Measurements from ENCODE around the gene LIN7C. TPM values are rescaled to one million over a fixed set of nuclear protein-coding genes. Genes with fewer than 3 reads are reported as not detected.

The LIN7C gene
- total and polyA plus RNA-seq, 9 of the 15 experiments (the other 6 are each of a cell fraction or from before 2014, with no cell fraction given), result 10.8 to 52.7 (median 21.5) TPM

DNA sequence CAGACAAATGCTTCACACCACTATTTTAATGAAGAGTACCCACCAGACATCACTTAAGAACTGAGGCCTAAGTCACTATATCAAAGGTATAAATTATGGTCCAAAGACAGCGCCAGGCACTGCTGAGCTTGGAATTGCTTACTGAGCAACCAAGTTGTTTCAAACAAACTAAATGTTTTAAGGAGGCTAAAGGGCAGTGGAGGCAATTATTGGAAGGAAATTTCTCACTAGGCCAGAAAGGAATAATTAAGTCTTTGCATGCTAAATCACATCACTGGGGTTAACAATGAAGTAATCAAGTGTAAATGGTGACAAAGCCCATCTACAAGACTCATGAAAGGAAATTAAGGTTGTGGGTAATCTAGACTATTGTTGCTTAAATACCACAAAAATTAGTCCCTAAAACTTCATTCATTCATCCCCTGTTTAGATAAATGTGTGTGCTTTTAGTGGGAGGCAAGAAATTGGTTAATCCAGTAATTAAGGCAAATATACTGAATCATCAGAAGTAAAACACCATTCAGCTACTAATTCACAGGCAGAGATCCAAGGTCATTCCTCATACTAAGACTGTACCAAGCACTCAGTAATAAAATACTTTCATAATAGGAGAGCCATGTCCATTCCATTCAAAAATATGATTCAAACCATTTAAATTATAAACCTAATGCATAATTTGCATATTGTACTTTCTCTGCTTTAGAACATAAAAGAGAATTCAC is 55.2 kb downstream of the LIN7C start:
- POLR2A ChIA-PET, result no interaction called here
- peaks cover 3% of the 10 kb centered on the region in 2 experiments; a peak in 2 of 5 replicates for H3K4me1 ChIP-seq (replicated peaks in 1 of 2; ENCODE audit: control insufficient read depth in 2 of 2, insufficient read depth in 2 of 2, low read length in 2 of 2)
- DNase-seq (ENCODE audit: extremely low read depth in 1 of 4, low spot score in 3 of 4), result no peak
- no peaks in the 10 kb centered on the region for H3K36me3 ChIP-seq (ENCODE audit: control insufficient read depth, insufficient read depth, low read length)
- H3K27me3 ChIP-seq (ENCODE audit: control insufficient read depth in 2 of 2, insufficient read depth in 2 of 2, low read length in 2 of 2), result no peaks in the 10 kb centered on the region
- CTCF ChIA-PET (ENCODE audit: low intra/inter-chr PET ratio), result no interaction called here
- no peak for ATAC-seq
- BruUV-seq (replicated peaks), result no TSS peak
- H3K9me3 ChIP-seq (replicated peaks; ENCODE audit: control insufficient read depth, insufficient read depth, low read depth, low read length), result no peaks in the 10 kb centered on the region
- WGBS (ENCODE audit: insufficient coverage, low coverage, missing lambda C conversion rate), result 100% methylated on average over 1 of the region's 1 CpG
- no peaks in the 10 kb centered on the region for H3K9me1 ChIP-seq (ENCODE audit: control insufficient read depth, insufficient read depth, low read length)
- intact Hi-C loops (cut with micrococcal nuclease) (no loop called here), in situ Hi-C loops (cut with MboI) (no loop called here)
- no peak overlapping the region for H2AFZ ChIP-seq (ENCODE audit: low read depth, low read length)
- H3K79me2 ChIP-seq (ENCODE audit: control insufficient read depth, insufficient read depth, low read length), result no peaks in the 10 kb centered on the region
- H3K9ac ChIP-seq (ENCODE audit: insufficient read depth in 1 of 2, low read depth in 2 of 2, low read length in 2 of 2), result no peak overlapping the region
- no peak for FAIRE-seq
- H3K27ac ChIP-seq (ENCODE audit: extremely low read depth, low read depth, low read length), result no peak overlapping the region
- no peaks in the 10 kb centered on the region for H4K20me1 ChIP-seq (replicated peaks; ENCODE audit: control insufficient read depth, insufficient read depth, low read length)
- H3K4me2 ChIP-seq (ENCODE audit: insufficient read depth, low read length), result no peak overlapping the region
- H3K4me3 ChIP-seq, result no peak overlapping the region
- TF ChIP-seq TCF7 (IDR thresholded peaks at IDR 0.05; ENCODE audit: borderline replicate concordance), result no peak
- TF ChIP-seq TFAM (CRISPR knock-in tag; conservative IDR thresholded peaks at IDR 0.05), result no peak
- TF ChIP-seq NFXL1 (CRISPR knock-in tag; IDR thresholded peaks at IDR 0.05), result no peak
- TF ChIP-seq PCBP1 (IDR thresholded peaks at IDR 0.05; ENCODE audit: low read depth, low read length, poor library complexity, severe bottlenecking), result no peak
- TF ChIP-seq, protein P1, sequence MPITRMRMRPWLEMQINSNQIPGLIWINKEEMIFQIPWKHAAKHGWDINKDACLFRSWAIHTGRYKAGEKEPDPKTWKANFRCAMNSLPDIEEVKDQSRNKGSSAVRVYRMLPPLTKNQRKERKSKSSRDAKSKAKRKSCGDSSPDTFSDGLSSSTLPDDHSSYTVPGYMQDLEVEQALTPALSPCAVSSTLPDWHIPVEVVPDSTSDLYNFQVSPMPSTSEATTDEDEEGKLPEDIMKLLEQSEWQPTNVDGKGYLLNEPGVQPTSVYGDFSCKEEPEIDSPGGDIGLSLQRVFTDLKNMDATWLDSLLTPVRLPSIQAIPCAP (CRISPR knock-in tag; IDR thresholded peaks at IDR 0.05; ENCODE audit: borderline replicate concordance), result no peak
- no peak for TF ChIP-seq ETV5 (CRISPR knock-in tag; IDR thresholded peaks at IDR 0.05; ENCODE audit: low read depth)
- no peak for TF ChIP-seq GABPB1 (CRISPR knock-in tag; IDR thresholded peaks at IDR 0.05)
- no peak for TF ChIP-seq FOXA1 (IDR thresholded peaks at IDR 0.05; ENCODE audit: borderline replicate concordance)
- TF ChIP-seq, protein P2, sequence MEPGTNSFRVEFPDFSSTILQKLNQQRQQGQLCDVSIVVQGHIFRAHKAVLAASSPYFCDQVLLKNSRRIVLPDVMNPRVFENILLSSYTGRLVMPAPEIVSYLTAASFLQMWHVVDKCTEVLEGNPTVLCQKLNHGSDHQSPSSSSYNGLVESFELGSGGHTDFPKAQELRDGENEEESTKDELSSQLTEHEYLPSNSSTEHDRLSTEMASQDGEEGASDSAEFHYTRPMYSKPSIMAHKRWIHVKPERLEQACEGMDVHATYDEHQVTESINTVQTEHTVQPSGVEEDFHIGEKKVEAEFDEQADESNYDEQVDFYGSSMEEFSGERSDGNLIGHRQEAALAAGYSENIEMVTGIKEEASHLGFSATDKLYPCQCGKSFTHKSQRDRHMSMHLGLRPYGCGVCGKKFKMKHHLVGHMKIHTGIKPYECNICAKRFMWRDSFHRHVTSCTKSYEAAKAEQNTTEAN (CRISPR knock-in tag; IDR thresholded peaks at IDR 0.05), result no peak
- TF ChIP-seq ZNF589 (CRISPR knock-in tag; IDR thresholded peaks at IDR 0.05; ENCODE audit: low read depth), result no peak
- TF ChIP-seq ADNP (tag; IDR thresholded peaks at IDR 0.05), result no peak
- TF ChIP-seq RUNX1 (IDR thresholded peaks at IDR 0.05; ENCODE audit: low read depth), result no peak
- TF ChIP-seq, protein P3, sequence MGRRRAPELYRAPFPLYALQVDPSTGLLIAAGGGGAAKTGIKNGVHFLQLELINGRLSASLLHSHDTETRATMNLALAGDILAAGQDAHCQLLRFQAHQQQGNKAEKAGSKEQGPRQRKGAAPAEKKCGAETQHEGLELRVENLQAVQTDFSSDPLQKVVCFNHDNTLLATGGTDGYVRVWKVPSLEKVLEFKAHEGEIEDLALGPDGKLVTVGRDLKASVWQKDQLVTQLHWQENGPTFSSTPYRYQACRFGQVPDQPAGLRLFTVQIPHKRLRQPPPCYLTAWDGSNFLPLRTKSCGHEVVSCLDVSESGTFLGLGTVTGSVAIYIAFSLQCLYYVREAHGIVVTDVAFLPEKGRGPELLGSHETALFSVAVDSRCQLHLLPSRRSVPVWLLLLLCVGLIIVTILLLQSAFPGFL (CRISPR knock-in tag; IDR thresholded peaks at IDR 0.05), result no peak
- TF ChIP-seq, protein P4, sequence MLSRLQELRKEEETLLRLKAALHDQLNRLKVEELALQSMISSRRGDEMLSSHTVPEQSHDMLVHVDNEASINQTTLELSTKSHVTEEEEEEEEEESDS (CRISPR knock-in tag; IDR thresholded peaks at IDR 0.05), result no peak
- TF ChIP-seq NFE2 (IDR thresholded peaks at IDR 0.05; ENCODE audit: low read depth), result no peak
- no peak for TF ChIP-seq KDM5B (IDR thresholded peaks at IDR 0.05; ENCODE audit: insufficient replicate concordance, low read depth, low read length)
- TF ChIP-seq TRIM24 (IDR thresholded peaks at IDR 0.05), result no peak
- TF ChIP-seq TSC22D4 (tag; IDR thresholded peaks at IDR 0.05), result no peak
